ENCODE data around the gene HAND2. TPM values are rescaled to one million over a fixed set of nuclear protein-coding genes. Genes with fewer than 3 reads are reported as not detected.

The HAND2 gene
- total RNA-seq, 1 experiment from 2014 or later = not detected

DNA sequence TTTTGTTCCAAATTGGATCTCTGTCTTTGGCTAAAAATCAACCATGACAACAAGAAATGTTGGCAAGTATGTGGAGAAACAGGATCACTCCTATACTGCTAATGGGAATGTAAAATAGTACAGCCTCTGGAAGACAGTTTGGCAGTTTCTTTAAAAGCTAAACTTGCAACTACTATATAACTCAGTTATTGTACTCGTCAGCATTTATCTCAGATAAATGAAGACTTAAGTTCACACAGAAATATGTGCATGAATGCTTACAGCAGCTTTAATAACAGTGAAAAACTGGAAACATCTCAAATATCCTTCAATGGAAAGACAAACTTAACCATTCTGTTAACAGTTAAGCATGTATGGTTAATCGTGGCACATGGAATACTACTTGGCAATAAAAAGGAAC, 15.4 kb upstream of the HAND2 start:
- DNase-seq = no peak
- Histone ChIP-seq H3K36me3 (replicated peaks; ENCODE audit: control insufficient read depth, insufficient read depth, low read length) (no peaks in the 10 kb centered on the region), H3K4me3 (ENCODE audit: insufficient read depth, low read depth, low read length) (no peak overlapping the region), H3K27me3 (ENCODE audit: control insufficient read depth, insufficient read depth, low read length) (peaks cover 20% of the 10 kb centered on the region)

GRCh38 chr4:173543266-173543665, 13.2 kb upstream of the HAND2 start:
- no peaks in the 10 kb centered on the region for H3K36me3 ChIP-seq (replicated peaks; ENCODE audit: control insufficient read depth, insufficient read depth, low read length)
- no peak for DNase-seq
- no peak overlapping the region for H3K4me3 ChIP-seq (ENCODE audit: insufficient read depth, low read depth, low read length)
- H3K27me3 ChIP-seq (ENCODE audit: control insufficient read depth, insufficient read depth, low read length) = peaks cover 41% of the 10 kb centered on the region

GRCh38 chr4:173539986-173540385, 10.0 kb upstream of the HAND2 start:
- no peaks in the 10 kb centered on the region for H3K36me3 ChIP-seq (replicated peaks; ENCODE audit: control insufficient read depth, insufficient read depth, low read length)
- no peak for DNase-seq
- H3K27me3 ChIP-seq (ENCODE audit: control insufficient read depth, insufficient read depth, low read length) = peaks cover 74% of the 10 kb centered on the region
- H3K4me3 ChIP-seq (ENCODE audit: insufficient read depth, low read depth, low read length) = no peak overlapping the region

GRCh38 chr4:173538909-173539445, 8.9 kb upstream of the HAND2 start:
- H3K36me3 ChIP-seq (replicated peaks; ENCODE audit: control insufficient read depth, insufficient read depth, low read length) = no peaks in the 10 kb centered on the region
- peaks cover 84% of the 10 kb centered on the region for H3K27me3 ChIP-seq (ENCODE audit: control insufficient read depth, insufficient read depth, low read length)
- DNase-seq = no peak
- no peak overlapping the region; the same call in 1 of the 2 replicates for H3K4me3 ChIP-seq (ENCODE audit: insufficient read depth, low read depth, low read length)

DNA sequence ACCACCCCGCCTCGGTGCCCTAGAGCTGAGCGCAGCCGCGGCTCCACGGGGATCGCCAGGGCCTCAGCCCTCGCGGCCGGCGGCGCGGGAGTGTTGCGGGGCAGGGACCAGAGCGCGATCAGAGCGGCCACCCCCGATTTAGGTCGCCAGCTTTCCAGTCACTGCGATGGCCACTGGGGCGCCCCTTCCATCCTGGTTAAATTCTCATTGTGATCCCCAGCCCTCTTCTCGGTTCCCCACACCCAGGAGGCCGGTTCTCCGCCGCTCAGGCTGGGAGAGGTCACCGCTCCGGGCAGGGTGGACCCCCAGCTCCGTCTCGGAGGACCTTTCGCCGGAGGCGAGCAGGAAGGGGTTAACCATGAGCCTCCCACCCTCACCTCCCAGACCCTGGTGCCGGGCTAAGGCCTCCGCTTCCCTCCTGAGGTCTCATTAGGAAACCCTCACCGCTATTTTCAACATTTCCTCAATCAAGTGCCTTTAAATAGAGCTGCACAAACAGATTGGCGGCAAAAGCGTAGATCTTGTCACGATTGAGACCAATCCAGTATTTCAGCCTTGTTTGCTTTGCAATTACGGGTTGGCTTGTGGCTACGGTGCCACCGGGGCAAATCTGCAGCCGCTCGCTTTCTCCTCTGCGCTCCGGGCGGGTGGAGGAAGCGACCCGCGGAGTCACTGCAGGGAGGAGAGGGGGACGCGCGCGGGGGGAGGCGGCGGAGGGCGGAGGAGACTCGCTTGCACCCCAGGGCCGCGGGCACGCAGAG, 8.3 kb upstream of the HAND2 start:
- H3K27me3 ChIP-seq (ENCODE audit: control insufficient read depth, insufficient read depth, low read length) = peaks cover 89% of the 10 kb centered on the region
- no peaks in the 10 kb centered on the region for H3K36me3 ChIP-seq (replicated peaks; ENCODE audit: control insufficient read depth, insufficient read depth, low read length)
- DNase-seq = peak; percentile 75
- H3K4me3 ChIP-seq (ENCODE audit: insufficient read depth, low read depth, low read length) = peak overlapping the region; percentile 16; the same call in 1 of the 2 replicates

DNA sequence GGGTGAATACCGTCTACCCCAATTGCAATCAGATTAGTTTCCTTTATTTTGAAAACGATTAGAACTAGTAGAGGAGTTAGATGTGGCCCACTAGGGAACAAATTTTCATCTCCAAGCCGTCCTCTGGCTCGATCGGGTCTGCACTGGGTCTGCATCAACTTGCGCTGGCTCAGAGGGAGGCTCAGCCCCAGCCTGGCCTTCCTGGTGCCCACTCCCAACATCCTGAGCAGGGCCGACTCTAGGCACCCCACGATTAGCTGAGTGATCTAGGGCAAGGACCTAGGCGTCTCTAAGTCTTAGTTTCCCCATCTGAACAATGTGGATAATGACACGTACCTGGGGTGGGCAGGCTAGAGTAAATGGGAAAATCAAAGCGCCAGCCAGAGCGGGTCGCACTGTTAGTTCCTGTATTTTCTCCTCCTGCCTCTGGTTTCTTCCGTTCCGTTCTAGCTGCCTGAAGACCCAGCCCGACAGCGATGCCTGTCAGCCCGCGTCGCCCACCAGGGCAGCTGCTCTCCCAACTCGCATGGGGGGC, 7.7 kb upstream of the HAND2 start:
- Histone ChIP-seq H3K4me3 (ENCODE audit: insufficient read depth, low read depth, low read length) (peak overlapping the region; percentile 16; the same call in 1 of the 2 replicates), H3K27me3 (ENCODE audit: control insufficient read depth, insufficient read depth, low read length) (peaks cover 94% of the 10 kb centered on the region), H3K36me3 (replicated peaks; ENCODE audit: control insufficient read depth, insufficient read depth, low read length) (no peaks in the 10 kb centered on the region)
- DNase-seq = no peak

DNA sequence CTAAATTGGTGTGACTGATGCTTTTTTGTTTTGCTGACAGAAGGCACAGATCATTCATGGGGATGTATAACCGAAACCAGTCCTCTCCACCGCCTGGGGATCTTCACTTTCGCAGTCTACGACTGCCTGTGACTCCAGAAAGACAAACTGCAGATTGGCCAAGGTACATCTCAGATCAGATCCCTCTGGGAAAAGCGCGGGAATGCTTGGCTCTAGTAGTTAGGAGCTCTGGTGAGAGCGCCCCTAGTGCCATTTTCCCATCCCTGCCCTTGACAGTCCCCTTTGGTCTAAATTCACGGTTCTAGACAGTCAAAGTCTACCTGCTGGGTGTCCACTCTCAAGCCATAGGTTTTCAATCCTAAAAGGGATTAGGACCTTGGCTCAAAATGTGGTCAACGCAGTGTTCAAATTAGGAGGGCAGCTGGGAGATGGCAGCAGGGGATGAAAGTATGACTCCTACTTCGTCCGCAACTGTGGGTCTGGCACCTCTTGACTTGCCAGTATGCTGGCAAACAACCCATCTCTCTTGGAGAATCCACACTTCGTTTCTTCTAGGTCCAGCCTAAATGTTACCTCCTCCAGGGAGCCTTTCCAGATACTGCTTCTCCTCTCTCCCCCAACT, 6.9 kb upstream of the HAND2 start:
- Histone ChIP-seq H3K36me3 (replicated peaks; ENCODE audit: control insufficient read depth, insufficient read depth, low read length) (no peaks in the 10 kb centered on the region), H3K4me3 (ENCODE audit: insufficient read depth, low read depth, low read length) (no peak overlapping the region), H3K27me3 (ENCODE audit: control insufficient read depth, insufficient read depth, low read length) (peaks cover 99% of the 10 kb centered on the region)
- peak; percentile 79 for DNase-seq

DNA sequence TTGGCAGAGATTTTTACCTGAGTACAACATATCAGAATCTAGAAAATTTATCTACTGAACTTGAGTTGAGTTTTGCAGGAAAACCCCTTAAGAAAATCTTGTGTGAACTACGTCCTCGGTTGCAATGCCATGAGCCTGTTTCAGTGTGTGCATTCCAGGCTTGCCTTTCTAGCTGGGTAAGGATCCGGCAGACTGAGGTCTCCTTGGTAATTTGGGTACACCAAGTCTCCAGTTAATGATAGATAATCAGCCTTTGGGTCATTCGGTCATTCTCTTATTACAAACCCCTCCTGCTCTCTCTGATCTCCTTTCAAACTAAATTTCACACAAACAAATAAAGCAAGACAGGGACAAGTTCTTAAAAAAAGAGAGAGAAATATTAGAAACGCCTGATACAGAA, 5.9 kb upstream of the HAND2 start:
- Histone ChIP-seq H3K27me3 (ENCODE audit: control insufficient read depth, insufficient read depth, low read length) (peaks cover 100% of the 10 kb centered on the region), H3K36me3 (replicated peaks; ENCODE audit: control insufficient read depth, insufficient read depth, low read length) (no peaks in the 10 kb centered on the region), H3K4me3 (ENCODE audit: insufficient read depth, low read depth, low read length) (no peak overlapping the region)
- DNase-seq = no peak

GRCh38 chr4:173535165-173535902, 5.3 kb upstream of the HAND2 start:
- H3K27me3 ChIP-seq (ENCODE audit: control insufficient read depth, insufficient read depth, low read length) = peaks cover 100% of the 10 kb centered on the region
- no peaks in the 10 kb centered on the region for H3K36me3 ChIP-seq (replicated peaks; ENCODE audit: control insufficient read depth, insufficient read depth, low read length)
- H3K4me3 ChIP-seq (ENCODE audit: insufficient read depth, low read depth, low read length) = no peak overlapping the region
- no peak for DNase-seq

GRCh38 chr4:173534434-173534833, 4.4 kb upstream of the HAND2 start:
- H3K4me3 ChIP-seq (ENCODE audit: insufficient read depth, low read depth, low read length) = no peak overlapping the region
- no peak for DNase-seq
- H3K36me3 ChIP-seq (replicated peaks; ENCODE audit: control insufficient read depth, insufficient read depth, low read length) = no peaks in the 10 kb centered on the region
- H3K27me3 ChIP-seq (ENCODE audit: control insufficient read depth, insufficient read depth, low read length) = peaks cover 100% of the 10 kb centered on the region

GRCh38 chr4:173532725-173533511, 2.9 kb upstream of the HAND2 start:
- Histone ChIP-seq H3K27me3 (ENCODE audit: control insufficient read depth, insufficient read depth, low read length) (peaks cover 98% of the 10 kb centered on the region), H3K4me3 (ENCODE audit: insufficient read depth, low read depth, low read length) (no peak overlapping the region), H3K36me3 (replicated peaks; ENCODE audit: control insufficient read depth, insufficient read depth, low read length) (no peaks in the 10 kb centered on the region)
- peak; percentile 4 for DNase-seq

DNA sequence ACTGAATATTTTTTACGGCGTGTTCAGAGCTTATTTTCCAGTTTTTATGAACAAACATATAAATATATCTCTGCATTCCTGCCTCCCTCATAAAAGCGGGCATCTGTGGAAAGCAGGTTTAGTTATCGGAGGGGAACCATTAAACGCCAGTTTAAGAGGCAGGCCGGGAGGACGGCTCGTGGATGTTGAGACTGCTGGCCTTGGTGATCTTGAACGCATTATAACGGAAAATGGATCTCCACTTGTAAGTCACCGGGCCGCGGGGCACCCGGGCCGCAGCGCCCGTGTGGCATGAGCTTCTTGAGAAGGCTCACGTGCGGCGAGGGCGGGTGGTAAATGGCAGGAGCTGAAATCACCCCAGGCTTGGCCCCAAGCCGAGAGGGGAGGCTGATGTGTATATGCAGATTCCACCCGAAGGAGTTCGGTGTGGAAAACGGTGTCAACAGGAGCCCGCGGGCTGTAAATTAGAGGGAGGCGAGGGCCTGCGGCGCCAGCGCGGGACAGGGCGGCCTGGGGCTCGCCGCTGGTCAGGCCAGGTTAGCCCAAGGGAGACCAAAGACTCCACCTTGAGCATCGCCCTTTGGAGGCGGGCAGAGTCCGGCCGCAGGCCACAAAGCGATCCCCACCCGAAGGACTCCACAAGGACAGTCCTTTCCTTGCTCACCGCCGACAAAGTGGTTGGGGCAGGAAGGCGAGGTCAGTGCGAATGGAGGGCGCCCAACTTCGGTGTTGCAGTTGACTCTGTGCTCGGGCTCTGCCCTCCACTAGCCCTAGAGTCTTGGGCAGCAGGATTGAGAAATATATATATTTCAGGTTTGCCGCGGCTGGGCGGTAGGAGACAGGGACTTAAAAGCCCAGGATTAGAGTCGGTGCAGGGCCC, 1.3 kb upstream of the HAND2 start:
- Histone ChIP-seq H3K27me3 (ENCODE audit: control insufficient read depth, insufficient read depth, low read length) (peaks cover 98% of the 10 kb centered on the region), H3K36me3 (replicated peaks; ENCODE audit: control insufficient read depth, insufficient read depth, low read length) (no peaks in the 10 kb centered on the region), H3K4me3 (ENCODE audit: insufficient read depth, low read depth, low read length) (no peak overlapping the region)
- peak; percentile 56 for DNase-seq

Data from H7 (cell line).